Urinary bladder (tissue), 4 donors: Measurements from ENCODE around the gene ARRDC3. TPM values are rescaled to one million over a fixed set of nuclear protein-coding genes. Genes with fewer than 3 reads are reported as not detected.
A peak's percentile ranks its signal among the peaks of the same experiment; 100 is the strongest.

Experiments used
- DNase-seq: peaks from one replicate; pipeline ENCODE4 v3.0.0-alpha.2; 2015; ENCODE audit errors: extremely low spot score
- H3K27ac ChIP-seq: one replicate; pipeline ENCODE4 v1.5.1; 2013; ENCODE audit warnings: low read depth, mild to moderate bottlenecking, moderate library complexity
- H3K36me3 ChIP-seq: one replicate; pipeline ENCODE4 v1.6.1; 2013; ENCODE audit warnings: mild to moderate bottlenecking, moderate library complexity; ENCODE audit not compliant: insufficient read depth
- H3K4me1 ChIP-seq: one replicate; pipeline ENCODE4 v1.6.1; 2013; ENCODE audit warnings: mild to moderate bottlenecking, moderate library complexity; ENCODE audit not compliant: insufficient read depth
- H3K4me3 ChIP-seq: one replicate; pipeline ENCODE4 v1.5.1; 2013; ENCODE audit warnings: low read depth, low read length
- WGBS: extraction: QIAGEN DNeasy Blood & Tissue Kit; methylation state at CpG from one replicate; pipeline ENCODE4 v1.1.7; 2013; 5-methylcytosine and 5-hydroxymethylcytosine counted together
- polyA plus RNA-seq: library from polyadenylated mRNA; stranded (reverse); fragments of 200-250 nt; gene quantifications from one replicate; pipeline ENCODE4 v1.2.3, GENCODE V29; 2013
- total RNA-seq: library from RNA; depleted of rRNA; stranded (reverse); fragments of >200 nt; gene quantifications from one replicate; pipeline ENCODE4 v1.2.3, GENCODE V29; 2014
- donor health status: healthy with polysubstance abuse.
- donor health status: healthy.

Gene ARRDC3
- total RNA-seq (261 TPM), polyA plus RNA-seq (24.4 TPM)

- peak within 1 kb of the TSS; percentile 89 for H3K27ac ChIP-seq
- peak within 1 kb of the TSS; percentile 77 for H3K4me3 ChIP-seq
- no peaks in the 10 kb centered on the region for H3K4me1 ChIP-seq
- under 1% methylated on average over 49 of the region's 49 CpGs for WGBS
- peak; percentile 88 for DNase-seq
- H3K36me3 ChIP-seq: no peaks in the 10 kb centered on the region
Observed at GRCh38 chr5:91383027-91383955, at the start of gene ARRDC3. TSS of gene ARRDC3 (minus strand) at chr5:91383317. CDS start at chr5:91383092, 225 bp downstream.

GRCh38 chr5:91430949-91431348 lies 47.8 kb upstream of the ARRDC3 start:
- no peaks in the 10 kb centered on the region for H3K4me1 ChIP-seq
- DNase-seq: no peak
- H3K36me3 ChIP-seq: no peaks in the 10 kb centered on the region
- no peak overlapping the region for H3K4me3 ChIP-seq
- H3K27ac ChIP-seq: no peak overlapping the region

GRCh38 chr5:91424638-91425436 lies 41.7 kb upstream of the ARRDC3 start:
- no peak for DNase-seq
- no peak overlapping the region for H3K4me3 ChIP-seq
- no peaks in the 10 kb centered on the region for H3K36me3 ChIP-seq
- H3K27ac ChIP-seq: no peak overlapping the region
- 96% methylated on average over 2 of the region's 2 CpGs for WGBS
- H3K4me1 ChIP-seq: no peaks in the 10 kb centered on the region

- Histone ChIP-seq H3K4me1 (no peaks in the 10 kb centered on the region), H3K4me3 (no peak overlapping the region), H3K36me3 (no peaks in the 10 kb centered on the region), H3K27ac (no peak overlapping the region)
- DNase-seq: no peak
- 96% methylated on average over 2 of the region's 2 CpGs for WGBS
Observed at GRCh38 chr5:91423871-91424270, 40.8 kb upstream of the ARRDC3 start.

GRCh38 chr5:91420879-91421278 lies 37.8 kb upstream of the ARRDC3 start:
- WGBS: 55% methylated on average over 3 of the region's 3 CpGs
- H3K4me1 ChIP-seq: no peaks in the 10 kb centered on the region
- H3K27ac ChIP-seq: no peak overlapping the region
- no peaks in the 10 kb centered on the region for H3K36me3 ChIP-seq
- no peak for DNase-seq
- no peak overlapping the region for H3K4me3 ChIP-seq

GRCh38 chr5:91419571-91420537 lies 36.7 kb upstream of the ARRDC3 start:
- H3K4me1 ChIP-seq: no peaks in the 10 kb centered on the region
- 55% methylated on average over 9 of the region's 9 CpGs for WGBS
- peak; percentile 31 for DNase-seq
- H3K36me3 ChIP-seq: no peaks in the 10 kb centered on the region
- no peak overlapping the region for H3K4me3 ChIP-seq
- no peak overlapping the region for H3K27ac ChIP-seq

GRCh38 chr5:91419136-91419535 lies 36.0 kb upstream of the ARRDC3 start:
- Histone ChIP-seq H3K4me3 (no peak overlapping the region), H3K4me1 (no peaks in the 10 kb centered on the region), H3K36me3 (no peaks in the 10 kb centered on the region), H3K27ac (no peak overlapping the region)
- DNase-seq: no peak
- 78% methylated on average over 1 of the region's 1 CpG for whole genome bisulfite sequencing

GRCh38 chr5:91418158-91418557 lies 35.0 kb upstream of the ARRDC3 start:
- no peaks in the 10 kb centered on the region for H3K36me3 ChIP-seq
- DNase-seq: no peak
- no peak overlapping the region for H3K4me3 ChIP-seq
- H3K27ac ChIP-seq: no peak overlapping the region
- no peaks in the 10 kb centered on the region for H3K4me1 ChIP-seq

- Histone ChIP-seq H3K36me3 (no peaks in the 10 kb centered on the region), H3K4me3 (no peak overlapping the region)
- WGBS: 51% methylated on average over 3 of the region's 3 CpGs
Observed at GRCh38 chr5:91417219-91417618, 34.1 kb upstream of the ARRDC3 start.

GRCh38 chr5:91416491-91416890 lies 33.4 kb upstream of the ARRDC3 start:
- no peak for DNase-seq
- H3K4me3 ChIP-seq: no peak overlapping the region
- no peaks in the 10 kb centered on the region for H3K4me1 ChIP-seq
- no peaks in the 10 kb centered on the region for H3K36me3 ChIP-seq
- no peak overlapping the region for H3K27ac ChIP-seq
- 94% methylated on average over 2 of the region's 2 CpGs for WGBS

More at GRCh38 chr5:91417219-91417618, 34.1 kb upstream of the ARRDC3 start:
- H3K4me1 ChIP-seq: no peaks in the 10 kb centered on the region
- H3K27ac ChIP-seq: no peak overlapping the region
- DNase-seq: no peak

GRCh38 chr5:91409304-91409703 lies 26.2 kb upstream of the ARRDC3 start:
- Histone ChIP-seq H3K4me3 (no peak overlapping the region), H3K27ac (no peak overlapping the region), H3K4me1 (no peaks in the 10 kb centered on the region), H3K36me3 (no peaks in the 10 kb centered on the region)
- DNase-seq: no peak
- 99% methylated on average over 1 of the region's 1 CpG for WGBS

- H3K27ac ChIP-seq: no peak overlapping the region
- H3K36me3 ChIP-seq: no peaks in the 10 kb centered on the region
- H3K4me1 ChIP-seq: no peaks in the 10 kb centered on the region
- DNase-seq: no peak
- no peak overlapping the region for H3K4me3 ChIP-seq
Observed at GRCh38 chr5:91408710-91409109, 25.6 kb upstream of the ARRDC3 start.

- Histone ChIP-seq H3K36me3 (no peaks in the 10 kb centered on the region), H3K4me1 (no peaks in the 10 kb centered on the region), H3K4me3 (no peak overlapping the region), H3K27ac (no peak overlapping the region)
- 83% methylated on average over 1 of the region's 1 CpG for WGBS
- DNase-seq: no peak
Observed at GRCh38 chr5:91407204-91407603, 24.1 kb upstream of the ARRDC3 start.
